ENCODE measurements around the gene C1QTNF4.

DNA sequence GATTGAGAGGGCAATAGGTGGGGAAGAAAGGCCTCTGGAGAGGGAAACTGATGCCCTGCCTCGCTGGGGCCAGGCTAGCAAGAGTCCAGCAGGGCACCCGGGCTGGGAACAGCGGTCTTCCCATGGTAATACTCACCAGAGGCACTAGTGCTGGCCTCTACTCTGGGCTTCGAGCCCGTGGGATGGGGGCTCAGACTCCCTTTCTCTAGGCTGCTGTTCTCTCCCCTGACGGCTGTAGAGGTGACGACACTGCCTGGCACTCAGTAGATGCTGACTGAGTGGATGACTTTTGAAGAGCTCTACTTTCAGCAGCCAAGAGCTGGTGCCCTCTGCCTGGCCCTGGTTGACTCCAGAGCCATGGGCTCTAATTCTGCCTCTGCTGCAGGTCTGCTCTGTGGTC lies 818 bp upstream of the C1QTNF4 start:
- TF ChIP-seq, protein P1, sequence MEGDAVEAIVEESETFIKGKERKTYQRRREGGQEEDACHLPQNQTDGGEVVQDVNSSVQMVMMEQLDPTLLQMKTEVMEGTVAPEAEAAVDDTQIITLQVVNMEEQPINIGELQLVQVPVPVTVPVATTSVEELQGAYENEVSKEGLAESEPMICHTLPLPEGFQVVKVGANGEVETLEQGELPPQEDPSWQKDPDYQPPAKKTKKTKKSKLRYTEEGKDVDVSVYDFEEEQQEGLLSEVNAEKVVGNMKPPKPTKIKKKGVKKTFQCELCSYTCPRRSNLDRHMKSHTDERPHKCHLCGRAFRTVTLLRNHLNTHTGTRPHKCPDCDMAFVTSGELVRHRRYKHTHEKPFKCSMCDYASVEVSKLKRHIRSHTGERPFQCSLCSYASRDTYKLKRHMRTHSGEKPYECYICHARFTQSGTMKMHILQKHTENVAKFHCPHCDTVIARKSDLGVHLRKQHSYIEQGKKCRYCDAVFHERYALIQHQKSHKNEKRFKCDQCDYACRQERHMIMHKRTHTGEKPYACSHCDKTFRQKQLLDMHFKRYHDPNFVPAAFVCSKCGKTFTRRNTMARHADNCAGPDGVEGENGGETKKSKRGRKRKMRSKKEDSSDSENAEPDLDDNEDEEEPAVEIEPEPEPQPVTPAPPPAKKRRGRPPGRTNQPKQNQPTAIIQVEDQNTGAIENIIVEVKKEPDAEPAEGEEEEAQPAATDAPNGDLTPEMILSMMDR (IDR thresholded peaks at IDR 0.05) = no peak
- no peak for TF ChIP-seq POLR2A (IDR thresholded peaks at IDR 0.05)
